ENCODE measurements around the gene DZIP1L. TPM values are rescaled to one million over a fixed set of nuclear protein-coding genes. Genes with fewer than 3 reads are reported as not detected.

DZIP1L gene
- total and polyA plus RNA-seq, 2 experiments from 2014 or later, result 10.6 to 19.5 TPM

- Histone ChIP-seq H3K27me3 (ENCODE audit: insufficient read depth) (no peaks in the 10 kb centered on the region), H3K4me2 (no peak overlapping the region), H3F3A (replicated peaks; ENCODE audit: low read depth) (no peaks in the 10 kb centered on the region), H3K79me2 (replicated peaks; ENCODE audit: insufficient read depth) (no peaks in the 10 kb centered on the region), H3K4me3 (no peak overlapping the region), H3K36me3 (ENCODE audit: insufficient read depth) (peaks cover 3% of the 10 kb centered on the region; the same call in 1 of the 2 replicates), H3K27ac (ENCODE audit: low read depth) (no peak overlapping the region), H3K9me2 (ENCODE audit: insufficient read depth) (no peaks in the 10 kb centered on the region), H4K20me1 (replicated peaks; ENCODE audit: insufficient read depth) (no peaks in the 10 kb centered on the region), H3K4me1 (ENCODE audit: insufficient read depth) (no peaks in the 10 kb centered on the region), H2AFZ (no peak overlapping the region)
- DNase-seq (ENCODE audit: low spot score) (no peak), ATAC-seq (no peak)
- TF ChIP-seq ETS1 (IDR thresholded peaks at IDR 0.05) (no peak), ZNF331 (CRISPR knock-in tag; IDR thresholded peaks at IDR 0.05; ENCODE audit: low read depth) (no peak), NANOG (IDR thresholded peaks at IDR 0.05; ENCODE audit: borderline replicate concordance) (no peak), JUNB (IDR thresholded peaks at IDR 0.05; ENCODE audit: unreplicated experiment) (no peak)
- Mint-ChIP-seq H3K27ac (no peak overlapping the region), H3K4me3 (no peak overlapping the region), H3K9me3 (peaks cover 10% of the 10 kb centered on the region), H3K36me3 (ENCODE audit: low read depth) (peaks cover 4% of the 10 kb centered on the region), H3K27me3 (ENCODE audit: insufficient read depth, low read depth, poor library complexity) (peaks cover 6% of the 10 kb centered on the region), H3K4me1 (no peaks in the 10 kb centered on the region)
Measured at GRCh38 chr3:138124706-138125355, 9.4 kb upstream of the DZIP1L start.

- Histone ChIP-seq H3K27me3 (ENCODE audit: insufficient read depth) (no peaks in the 10 kb centered on the region), H3K4me1 (ENCODE audit: insufficient read depth) (no peaks in the 10 kb centered on the region), H3K4me3 (no peak overlapping the region), H3K9me2 (ENCODE audit: insufficient read depth) (no peaks in the 10 kb centered on the region), H3F3A (replicated peaks; ENCODE audit: low read depth) (no peaks in the 10 kb centered on the region), H3K27ac (ENCODE audit: low read depth) (no peak overlapping the region), H4K20me1 (replicated peaks; ENCODE audit: insufficient read depth) (no peaks in the 10 kb centered on the region), H3K4me2 (no peak overlapping the region), H3K36me3 (ENCODE audit: insufficient read depth) (peaks cover 3% of the 10 kb centered on the region; the same call in 1 of the 2 replicates), H2AFZ (no peak overlapping the region), H3K79me2 (replicated peaks; ENCODE audit: insufficient read depth) (no peaks in the 10 kb centered on the region)
- TF ChIP-seq CREB1 (CRISPR knock-in tag; IDR thresholded peaks at IDR 0.05; ENCODE audit: low read depth) (no peak), STAT1 (IDR thresholded peaks at IDR 0.05; ENCODE audit: unreplicated experiment) (no peak), ZNF114 (CRISPR knock-in tag; IDR thresholded peaks at IDR 0.05) (no peak), REST (IDR thresholded peaks at IDR 0.05; ENCODE audit: unreplicated experiment) (no peak), ZNF331 (CRISPR knock-in tag; IDR thresholded peaks at IDR 0.05; ENCODE audit: low read depth) (no peak), EZH2phosphoT487 (IDR thresholded peaks at IDR 0.05; ENCODE audit: unreplicated experiment) (no peak), CTCF (conservative IDR thresholded peaks at IDR 0.05; ENCODE audit: low read depth in 2 of 2) (no peak), NANOG (IDR thresholded peaks at IDR 0.05; ENCODE audit: borderline replicate concordance) (no peak), EZH2 (IDR thresholded peaks at IDR 0.05; ENCODE audit: low read depth, unreplicated experiment) (no peak), ETS1 (IDR thresholded peaks at IDR 0.05) (no peak)
- Mint-ChIP-seq H3K36me3 (ENCODE audit: low read depth) (peaks cover 4% of the 10 kb centered on the region), H3K27ac (no peak overlapping the region), H3K4me3 (no peak overlapping the region), H3K4me1 (no peaks in the 10 kb centered on the region), H3K27me3 (ENCODE audit: insufficient read depth, low read depth, poor library complexity) (peaks cover 6% of the 10 kb centered on the region), H3K9me3 (peaks cover 10% of the 10 kb centered on the region)
- DNase-seq (ENCODE audit: low spot score) (no peak), ATAC-seq (no peak)
Measured at GRCh38 chr3:138124188-138124587, 8.8 kb upstream of the DZIP1L start.

All from GM23338 (cell line).